Gastroesophageal sphincter (tissue), 3 donors: Measurements from ENCODE around the gene MIPOL1.

Source experiments
- EP300 ChIP-seq: sonication (generic); formaldehyde crosslinking; IDR thresholded peaks from one replicate; pipeline ENCODE4 v1.6.1; 2017; ENCODE audit warnings: antibody characterized with exemption, mild to moderate bottlenecking
- POLR2A ChIP-seq, 2 donors: fragments of 450-650 bp; IDR thresholded peaks; one replicate each; pipeline ENCODE4 v1.6.1; 2017; ENCODE audit warnings: antibody characterized with exemption in 2 of 2, mild to moderate bottlenecking in 2 of 2, moderate library complexity in 1 of 2
- POLR2AphosphoS5 ChIP-seq: sonication (generic); formaldehyde crosslinking; IDR thresholded peaks from one replicate; pipeline ENCODE4 v1.6.1; 2017; ENCODE audit warnings: antibody characterized with exemption
- TF ChIP-seq, protein P1 (sequence below), 4 experiments: fragments of 200-600 bp in 2 of 4; fragments of 450-650 bp in 2 of 4; sonication (generic) in 1 of 4; IDR thresholded peaks; one replicate each; pipeline ENCODE4 v1.5.1; 2017 to 2019; ENCODE audit warnings: antibody characterized with exemption in 4 of 4, mild to moderate bottlenecking in 2 of 4, moderate library complexity in 2 of 4

DNA sequence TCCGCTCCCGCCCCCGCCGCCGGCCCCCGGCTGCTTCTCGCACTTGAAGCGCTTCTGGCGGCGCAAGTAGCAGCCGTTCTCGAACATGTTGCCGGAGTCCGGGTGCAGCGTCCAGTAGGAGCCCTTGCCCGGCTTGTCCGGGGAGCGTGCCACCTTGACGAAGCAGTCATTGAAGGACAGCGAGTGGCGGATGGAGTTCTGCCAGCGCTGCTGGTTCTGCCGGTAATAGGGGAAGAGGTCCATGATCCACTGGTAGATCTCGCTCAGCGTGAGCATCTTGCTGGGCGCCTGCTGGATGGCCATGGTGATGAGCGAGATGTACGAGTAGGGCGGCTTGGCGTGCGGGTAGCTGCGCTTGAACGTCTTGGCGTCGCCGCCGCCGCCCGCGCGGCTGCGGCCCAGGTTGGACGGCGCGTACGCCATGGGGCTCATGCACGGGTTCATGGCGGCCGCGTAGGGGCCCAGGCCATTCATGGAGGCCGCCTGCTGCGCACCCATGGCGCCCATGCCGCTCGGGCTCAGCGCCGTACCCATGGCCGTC lies 394.3 kb downstream of the MIPOL1 start:
- TF ChIP-seq, protein P1, sequence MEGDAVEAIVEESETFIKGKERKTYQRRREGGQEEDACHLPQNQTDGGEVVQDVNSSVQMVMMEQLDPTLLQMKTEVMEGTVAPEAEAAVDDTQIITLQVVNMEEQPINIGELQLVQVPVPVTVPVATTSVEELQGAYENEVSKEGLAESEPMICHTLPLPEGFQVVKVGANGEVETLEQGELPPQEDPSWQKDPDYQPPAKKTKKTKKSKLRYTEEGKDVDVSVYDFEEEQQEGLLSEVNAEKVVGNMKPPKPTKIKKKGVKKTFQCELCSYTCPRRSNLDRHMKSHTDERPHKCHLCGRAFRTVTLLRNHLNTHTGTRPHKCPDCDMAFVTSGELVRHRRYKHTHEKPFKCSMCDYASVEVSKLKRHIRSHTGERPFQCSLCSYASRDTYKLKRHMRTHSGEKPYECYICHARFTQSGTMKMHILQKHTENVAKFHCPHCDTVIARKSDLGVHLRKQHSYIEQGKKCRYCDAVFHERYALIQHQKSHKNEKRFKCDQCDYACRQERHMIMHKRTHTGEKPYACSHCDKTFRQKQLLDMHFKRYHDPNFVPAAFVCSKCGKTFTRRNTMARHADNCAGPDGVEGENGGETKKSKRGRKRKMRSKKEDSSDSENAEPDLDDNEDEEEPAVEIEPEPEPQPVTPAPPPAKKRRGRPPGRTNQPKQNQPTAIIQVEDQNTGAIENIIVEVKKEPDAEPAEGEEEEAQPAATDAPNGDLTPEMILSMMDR (IDR thresholded peaks at IDR 0.05), result no peak
- TF ChIP-seq EP300, result no peak
- TF ChIP-seq POLR2A (IDR thresholded peaks at IDR 0.05), result no peak
- TF ChIP-seq POLR2AphosphoS5, result no peak
